Measurements from ENCODE around the gene HSD17B12. TPM values are rescaled to one million over a fixed set of nuclear protein-coding genes. Genes with fewer than 3 reads are reported as not detected.

The HSD17B12 gene
- total and polyA plus RNA-seq, 2 of the 4 experiments (the other 2 are of a cell fraction), result 38.0 to 44.6 TPM

- Histone ChIP-seq H2AFZ (replicated peaks; ENCODE audit: low read length, poor library complexity) (no peak overlapping the region), H2BK20ac (ENCODE audit: low read depth, low read length) (no peak overlapping the region), H3K18ac (ENCODE audit: low read depth, low read length) (no peak overlapping the region), H3K23ac (ENCODE audit: low read depth, low read length) (no peak overlapping the region), H3K56ac (ENCODE audit: extremely low read depth, insufficient read depth, low read length) (no peak overlapping the region), H3K36me3 (ENCODE audit: control insufficient read depth, insufficient read depth, low read length) (peaks cover 2% of the 10 kb centered on the region; the same call in 1 of the 2 replicates), H3K4me2 (ENCODE audit: low read depth, low read length) (no peak overlapping the region), H3K9me1 (ENCODE audit: insufficient read depth, low read length) (no peaks in the 10 kb centered on the region), H2BK120ac (ENCODE audit: low read depth, low read length) (no peak overlapping the region), H3K4me3 (ENCODE audit: insufficient read depth, low read depth, low read length) (no peak overlapping the region), H2BK5ac (ENCODE audit: low read depth, low read length, poor library complexity, severe bottlenecking) (no peak overlapping the region), H3K27me3 (ENCODE audit: control insufficient read depth, insufficient read depth, low read length) (no peaks in the 10 kb centered on the region), H3K9me3 (ENCODE audit: control insufficient read depth, insufficient read depth, low read length) (no peaks in the 10 kb centered on the region), H4K20me1 (ENCODE audit: insufficient read depth, low read length) (no peaks in the 10 kb centered on the region), H3K27ac (ENCODE audit: insufficient read depth, low read length) (no peak overlapping the region), H2AK9ac (replicated peaks; ENCODE audit: low read depth, low read length, poor library complexity) (no peak overlapping the region), H4K91ac (ENCODE audit: insufficient read depth, low read depth, low read length) (no peak overlapping the region), H3K9ac (ENCODE audit: low read depth, low read length) (no peak overlapping the region), H3K79me1 (ENCODE audit: low read depth in 1 of 2, low read length in 2 of 2) (peaks cover 5 to 19% of the 10 kb centered on the region in 2 experiments; a peak in 3 of 4 replicates), H3K4me1 (ENCODE audit: control insufficient read depth, insufficient read depth, low read length) (no peaks in the 10 kb centered on the region), H2BK15ac (ENCODE audit: low read depth, low read length) (no peak overlapping the region), H3K14ac (replicated peaks; ENCODE audit: low read depth, low read length) (no peak overlapping the region), H4K8ac (ENCODE audit: low read depth in 2 of 2, low read length in 2 of 2) (no peak overlapping the region), H3K4ac (ENCODE audit: low read depth, low read length) (no peak overlapping the region), H4K5ac (ENCODE audit: low read depth, low read length) (no peak overlapping the region), H2AK5ac (ENCODE audit: low read depth, low read length) (no peak overlapping the region)
- intact Hi-C loops (cut with micrococcal nuclease), result no loop called here
- no peak for ATAC-seq (ENCODE audit: low read depth)
- TF ChIP-seq ELK1 (IDR thresholded peaks at IDR 0.05; ENCODE audit: borderline replicate concordance, low read depth, low read length) (no peak), CEBPB (IDR thresholded peaks at IDR 0.05; ENCODE audit: low read depth, low read length) (no peak), USF2 (IDR thresholded peaks at IDR 0.05; ENCODE audit: low read depth, low read length) (no peak), SMC3 (IDR thresholded peaks at IDR 0.05; ENCODE audit: low read depth, low read length) (no peak), MXI1 (IDR thresholded peaks at IDR 0.05; ENCODE audit: borderline replicate concordance, low read depth, low read length) (no peak), CHD1 (IDR thresholded peaks at IDR 0.05; ENCODE audit: low read depth, low read length) (no peak), MAFK (IDR thresholded peaks at IDR 0.05; ENCODE audit: low read depth, low read length) (no peak), POLR2A (IDR thresholded peaks at IDR 0.05; ENCODE audit: low read depth, low read length) (no peak), RFX5 (IDR thresholded peaks at IDR 0.05; ENCODE audit: low read depth, low read length) (no peak), MAZ (IDR thresholded peaks at IDR 0.05; ENCODE audit: borderline replicate concordance, low read depth, low read length) (no peak), RAD21 (IDR thresholded peaks at IDR 0.05; ENCODE audit: low read length) (no peak), RCOR1 (IDR thresholded peaks at IDR 0.05; ENCODE audit: insufficient replicate concordance, low read length) (no peak), FOS (IDR thresholded peaks at IDR 0.05; ENCODE audit: low read depth, low read length) (no peak), CTCF (conservative IDR thresholded peaks at IDR 0.05; ENCODE audit: low read depth, low read length) (no peak), BHLHE40 (IDR thresholded peaks at IDR 0.05; ENCODE audit: low read depth, low read length) (no peak), NFE2L2 (IDR thresholded peaks at IDR 0.05; ENCODE audit: low read depth, low read length) (no peak)
- in situ Hi-C loops (cut with MboI; ENCODE audit: low sequenced_read_pairs), result no loop called here
- dilution Hi-C loops (cut with HindIII; ENCODE audit: low sequenced_read_pairs, unreplicated experiment), result no loop called here
- BruUV-seq (replicated peaks), result no TSS peak
- ChIA-PET CTCF (no interaction called here), POLR2A (ENCODE audit: unreplicated experiment) (no interaction called here)
- WGBS, 2 experiments (ENCODE audit: extremely low coverage in 2 of 2, insufficient read length in 1 of 2), result 100% methylated on average over 1 of the region's 7 CpGs; no CpG with 5 or more reads in 1 of the 2 experiments
- DNase-seq, result no peak
Measured at GRCh38 chr11:43747130-43747802, 66.7 kb downstream of the HSD17B12 start.

All from IMR-90 (cell line).